H1 (cell line): ENCODE data around the gene AFF1. TPM values are rescaled to one million over a fixed set of nuclear protein-coding genes. Genes with fewer than 3 reads are reported as not detected.

Experiments
- CHD1 ChIP-seq: IDR thresholded peaks from 2 replicates; pipeline ENCODE4 v1.6.1; 2012; ENCODE audit warnings: low read depth, low read length, improper control_type of control experiment
- CHD2 ChIP-seq: IDR thresholded peaks from 2 replicates; pipeline ENCODE4 v1.6.1; 2012; ENCODE audit warnings: low read length, improper control_type of control experiment
- JUN ChIP-seq: IDR thresholded peaks from 2 replicates; pipeline ENCODE4 v1.6.1; 2011; ENCODE audit warnings: low read depth, mild to moderate bottlenecking, improper control_type of control experiment, low read length
- KDM4A ChIP-seq: IDR thresholded peaks from one replicate; pipeline ENCODE4 v1.7.1; 2012; ENCODE audit warnings: low read depth, mild to moderate bottlenecking, moderate library complexity, low read length, inconsistent platforms; ENCODE audit not compliant: severe bottlenecking
- POLR2AphosphoS5 ChIP-seq: IDR thresholded peaks from 2 replicates; pipeline ENCODE4 v1.6.1; 2011; ENCODE audit warnings: low read depth, low read length
- POU5F1 ChIP-seq: IDR thresholded peaks from 2 replicates; pipeline ENCODE4 v1.6.1; 2011; ENCODE audit warnings: low read depth, mild to moderate bottlenecking, low read length, moderate library complexity
- RFX5 ChIP-seq: IDR thresholded peaks from 2 replicates; pipeline ENCODE4 v1.6.1; 2011; ENCODE audit warnings: low read depth, low read length, improper control_type of control experiment, borderline replicate concordance
- RNF2 ChIP-seq: fragments of 200-900, 300-1000 bp; sonication (generic); IDR thresholded peaks from 2 replicates; pipeline ENCODE4 v1.7.1; 2016; ENCODE audit warnings: borderline replicate concordance, low read depth, mild to moderate bottlenecking, antibody characterized with exemption, low read length; ENCODE audit not compliant: poor library complexity, severe bottlenecking; ENCODE audit errors: missing control alignments
- RXRA ChIP-seq: IDR thresholded peaks from 2 replicates; pipeline ENCODE4 v1.6.1; 2011; ENCODE audit warnings: low read depth, mild to moderate bottlenecking, low read length, moderate library complexity; ENCODE audit not compliant: insufficient read depth
- SAP30 ChIP-seq: fragments of 300-600 bp; sonication (generic); IDR thresholded peaks from 2 replicates; pipeline ENCODE4 v1.7.1; 2012; ENCODE audit warnings: low read length, moderate library complexity, mild to moderate bottlenecking, inconsistent platforms; ENCODE audit not compliant: insufficient read depth, insufficient replicate concordance
- SIN3A ChIP-seq, 2 experiments: IDR thresholded peaks in 1 of 2; conservative IDR thresholded peaks in 1 of 2; 2 replicates each; pipeline ENCODE4 v1.6.1; 2011 to 2012; ENCODE audit warnings: low read length in 2 of 2, improper control_type of control experiment in 1 of 2, low read depth in 1 of 2, mild to moderate bottlenecking in 1 of 2
- SIX5 ChIP-seq: IDR thresholded peaks from 2 replicates; pipeline ENCODE4 v1.6.1; 2011; ENCODE audit warnings: mild to moderate bottlenecking, low read depth, low read length
- TBP ChIP-seq: IDR thresholded peaks from 2 replicates; pipeline ENCODE4 v1.6.1; 2011; ENCODE audit warnings: low read depth, low read length, improper control_type of control experiment
- TCF12 ChIP-seq: IDR thresholded peaks from 2 replicates; pipeline ENCODE4 v1.6.1; 2011; ENCODE audit warnings: low read depth, mild to moderate bottlenecking, low read length
- YY1 ChIP-seq: IDR thresholded peaks from 2 replicates; pipeline ENCODE4 v1.6.1; 2011; ENCODE audit warnings: low read depth, mild to moderate bottlenecking, low read length
- ZNF274 ChIP-seq: IDR thresholded peaks from 2 replicates; pipeline ENCODE4 v1.7.0; 2012; ENCODE audit warnings: low read length, borderline replicate concordance; ENCODE audit errors: extremely low read depth
- polyA plus RNA-seq, 7 experiments: library from polyadenylated mRNA; depleted of rRNA in 3 of 7; stranded (reverse) in 5 of 7; unstranded in 2 of 7; fragments of >200 nt in 5 of 7; fragments of 200-250 nt in 2 of 7; gene quantifications; 1 replicate in 5 of 7; 2 replicates in 1 of 7; 4 replicates in 1 of 7; pipeline versions ENCODE4 v1.2.1 to v1.2.3, GENCODE V29; 2011 to 2013; ENCODE audit warnings: missing spikeins in 2 of 7, mixed read lengths in 2 of 7
- total RNA-seq: library from RNA; stranded (reverse); fragmentation: NEBNext Ultra II Directional; extraction: Animal tissue kit (Norgen Biotek cat#: 25700); gene quantifications from 2 replicates; pipeline ENCODE4 v1.2.1, GENCODE V29; 2021
- TF ChIP-seq, protein P1 (sequence below): IDR thresholded peaks from 2 replicates; pipeline ENCODE4 v1.6.1; 2011; ENCODE audit warnings: low read length, improper control_type of control experiment
- TF ChIP-seq, protein P2 (sequence below), 3 experiments: IDR thresholded peaks; 1 replicate in 2 of 3; 2 replicates in 1 of 3; pipeline versions ENCODE4 v1.5.1 to v1.6.1; 2011; ENCODE audit warnings: low read length in 3 of 3, mild to moderate bottlenecking in 3 of 3, inconsistent platforms in 2 of 3, low read depth in 1 of 3, moderate library complexity in 1 of 3; ENCODE audit not compliant: insufficient read depth in 1 of 3; ENCODE audit errors: control extremely low read depth in 1 of 3
- TF ChIP-seq, protein P3 (sequence below): IDR thresholded peaks from 2 replicates; pipeline ENCODE4 v1.6.1; 2011; ENCODE audit warnings: low read depth, mild to moderate bottlenecking, low read length; ENCODE audit not compliant: insufficient read depth

AFF1 gene
- total and polyA plus RNA-seq, 2 of the 8 experiments (the other 6 are each of a cell fraction or from before 2014, with no cell fraction given): 14.8 to 85.5 TPM

DNA sequence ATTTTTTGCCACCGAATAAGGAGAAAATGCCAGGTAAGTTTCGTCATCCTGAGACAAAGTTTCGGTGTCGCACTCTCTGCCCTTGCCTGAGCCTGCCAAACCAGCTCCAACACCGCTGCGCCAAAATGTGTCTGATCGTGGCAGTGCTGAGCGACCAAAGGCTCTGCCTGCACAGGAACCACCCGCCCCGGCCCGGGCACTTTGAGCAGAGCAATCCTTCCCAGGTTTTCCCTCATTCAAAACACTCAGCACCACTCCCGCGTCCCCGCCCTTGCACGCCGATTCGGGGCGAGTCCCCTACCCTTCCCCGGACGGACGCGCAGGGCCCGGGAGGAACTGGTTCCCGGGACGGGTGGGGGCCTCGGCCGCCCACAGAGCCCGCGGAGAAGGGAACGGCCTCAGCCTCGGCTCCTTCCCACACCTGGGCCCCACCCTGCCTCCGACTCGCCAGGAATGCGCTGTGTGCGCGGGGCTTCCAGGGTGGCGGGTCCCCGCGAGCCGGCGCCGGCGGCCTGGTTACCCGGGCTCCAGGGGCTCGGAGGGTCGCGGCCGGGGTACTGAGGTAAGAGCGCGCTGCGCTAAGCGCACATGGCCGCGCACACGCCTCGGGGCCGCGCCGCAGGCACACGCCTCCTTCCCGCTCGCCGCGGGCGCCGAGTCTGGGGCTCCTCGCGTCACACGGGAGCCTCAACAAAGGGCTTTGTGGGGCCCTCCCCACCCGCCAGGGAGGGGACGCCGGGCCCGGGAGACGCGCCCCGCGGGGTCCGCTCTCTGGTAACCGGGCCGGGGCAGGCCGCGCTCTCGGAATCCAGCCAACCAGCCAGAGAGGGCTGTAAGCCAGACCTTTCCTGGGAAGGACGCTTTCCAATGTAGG is 42.8 kb upstream of the AFF1 start, which contains the start of gene C4orf36 (continued):
- TF ChIP-seq TCF12 (no peak), RXRA (no peak), SAP30 (no peak), CHD1 (no peak), RFX5 (no peak), RNF2 (no peak), SIX5 (no peak), CHD2 (no peak), ZNF274 (no peak), SIN3A (conservative IDR thresholded peaks at IDR 0.05 in 1 of 2, IDR thresholded peaks at IDR 0.05 in 1 of 2; ENCODE audit: low read depth in 1 of 2, low read length in 2 of 2) (peak in 1 of 2 experiments; percentile 47; a peak in 1 of 4 replicates), POLR2AphosphoS5 (peak; percentile 76; the same call in 1 of the 2 replicates), KDM4A (peak; percentile 88), TBP (peak; percentile 68), JUN (no peak), YY1 (peak; percentile 4; the same call in 1 of the 2 replicates), POU5F1 (no peak)
- TF ChIP-seq, protein P1, sequence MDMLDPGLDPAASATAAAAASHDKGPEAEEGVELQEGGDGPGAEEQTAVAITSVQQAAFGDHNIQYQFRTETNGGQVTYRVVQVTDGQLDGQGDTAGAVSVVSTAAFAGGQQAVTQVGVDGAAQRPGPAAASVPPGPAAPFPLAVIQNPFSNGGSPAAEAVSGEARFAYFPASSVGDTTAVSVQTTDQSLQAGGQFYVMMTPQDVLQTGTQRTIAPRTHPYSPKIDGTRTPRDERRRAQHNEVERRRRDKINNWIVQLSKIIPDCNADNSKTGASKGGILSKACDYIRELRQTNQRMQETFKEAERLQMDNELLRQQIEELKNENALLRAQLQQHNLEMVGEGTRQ: no peak
- TF ChIP-seq, protein P2, sequence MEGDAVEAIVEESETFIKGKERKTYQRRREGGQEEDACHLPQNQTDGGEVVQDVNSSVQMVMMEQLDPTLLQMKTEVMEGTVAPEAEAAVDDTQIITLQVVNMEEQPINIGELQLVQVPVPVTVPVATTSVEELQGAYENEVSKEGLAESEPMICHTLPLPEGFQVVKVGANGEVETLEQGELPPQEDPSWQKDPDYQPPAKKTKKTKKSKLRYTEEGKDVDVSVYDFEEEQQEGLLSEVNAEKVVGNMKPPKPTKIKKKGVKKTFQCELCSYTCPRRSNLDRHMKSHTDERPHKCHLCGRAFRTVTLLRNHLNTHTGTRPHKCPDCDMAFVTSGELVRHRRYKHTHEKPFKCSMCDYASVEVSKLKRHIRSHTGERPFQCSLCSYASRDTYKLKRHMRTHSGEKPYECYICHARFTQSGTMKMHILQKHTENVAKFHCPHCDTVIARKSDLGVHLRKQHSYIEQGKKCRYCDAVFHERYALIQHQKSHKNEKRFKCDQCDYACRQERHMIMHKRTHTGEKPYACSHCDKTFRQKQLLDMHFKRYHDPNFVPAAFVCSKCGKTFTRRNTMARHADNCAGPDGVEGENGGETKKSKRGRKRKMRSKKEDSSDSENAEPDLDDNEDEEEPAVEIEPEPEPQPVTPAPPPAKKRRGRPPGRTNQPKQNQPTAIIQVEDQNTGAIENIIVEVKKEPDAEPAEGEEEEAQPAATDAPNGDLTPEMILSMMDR (IDR thresholded peaks at IDR 0.05; ENCODE audit: control extremely low read depth in 1 of 3, insufficient read depth in 1 of 3, low read depth in 1 of 3, low read length in 3 of 3): peak in 1 of 3 experiments; percentile 20; a peak in 1 of 4 replicates
- TF ChIP-seq, protein P3, sequence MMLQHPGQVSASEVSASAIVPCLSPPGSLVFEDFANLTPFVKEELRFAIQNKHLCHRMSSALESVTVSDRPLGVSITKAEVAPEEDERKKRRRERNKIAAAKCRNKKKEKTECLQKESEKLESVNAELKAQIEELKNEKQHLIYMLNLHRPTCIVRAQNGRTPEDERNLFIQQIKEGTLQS: no peak
